Measurements from ENCODE around the gene LSMEM2. TPM values are rescaled to one million over a fixed set of nuclear protein-coding genes. Genes with fewer than 3 reads are reported as not detected.

LSMEM2 gene
- total and polyA plus RNA-seq, 2 experiments from 2014 or later, result 0.59 to 0.86 TPM

GRCh38 chr3:50258029-50258680, 20.7 kb upstream of the LSMEM2 start (continued):
- TF ChIP-seq ETS1 (IDR thresholded peaks at IDR 0.05), result no peak
- no peak for TF ChIP-seq ZNF331 (CRISPR knock-in tag; IDR thresholded peaks at IDR 0.05; ENCODE audit: low read depth)
- TF ChIP-seq CREB1 (CRISPR knock-in tag; IDR thresholded peaks at IDR 0.05; ENCODE audit: low read depth), result no peak
- TF ChIP-seq ZNF114 (CRISPR knock-in tag; IDR thresholded peaks at IDR 0.05), result no peak
- TF ChIP-seq STAT1 (IDR thresholded peaks at IDR 0.05; ENCODE audit: unreplicated experiment), result no peak
- TF ChIP-seq REST (IDR thresholded peaks at IDR 0.05; ENCODE audit: unreplicated experiment), result no peak

GRCh38 chr3:50258979-50259378, 19.9 kb upstream of the LSMEM2 start:
- Mint-ChIP-seq H3K27ac (0 out of 2 replicates have a peak overlapping the region, but pooled peaks have one; percentile 44), H3K4me3 (no peak overlapping the region), H3K9me3 (no peaks in the 10 kb centered on the region), H3K36me3 (ENCODE audit: low read depth) (peaks cover 37% of the 10 kb centered on the region), H3K27me3 (ENCODE audit: insufficient read depth, low read depth, poor library complexity) (peaks cover 24% of the 10 kb centered on the region), H3K4me1 (peaks cover 35% of the 10 kb centered on the region)
- no peak overlapping the region for H2AFZ ChIP-seq
- peaks cover 14% of the 10 kb centered on the region for H3K36me3 ChIP-seq (ENCODE audit: insufficient read depth)
- no peaks in the 10 kb centered on the region for H3K27me3 ChIP-seq (ENCODE audit: insufficient read depth)
- H4K20me1 ChIP-seq (replicated peaks; ENCODE audit: insufficient read depth), result no peaks in the 10 kb centered on the region; the same call in 1 of the 2 replicates
- peaks cover 30% of the 10 kb centered on the region for H3F3A ChIP-seq (replicated peaks; ENCODE audit: low read depth)
- peak overlapping the region; percentile 66; the same call in 1 of the 2 replicates for H3K27ac ChIP-seq (ENCODE audit: low read depth)
- no peak overlapping the region; the same call in 1 of the 2 replicates for H3K4me2 ChIP-seq
- H3K4me1 ChIP-seq (ENCODE audit: insufficient read depth), result peaks cover 19% of the 10 kb centered on the region
- no peaks in the 10 kb centered on the region for H3K9me2 ChIP-seq (ENCODE audit: insufficient read depth)
- DNase-seq (ENCODE audit: low spot score) (no peak), ATAC-seq (peak; percentile 1; the same call in 1 of the 3 replicates)
- H3K4me3 ChIP-seq, result no peak overlapping the region
- no peaks in the 10 kb centered on the region for H3K79me2 ChIP-seq (replicated peaks; ENCODE audit: insufficient read depth)
- TF ChIP-seq ZNF462 (CRISPR knock-in tag; IDR thresholded peaks at IDR 0.05), result no peak
- no peak for TF ChIP-seq REST (IDR thresholded peaks at IDR 0.05; ENCODE audit: unreplicated experiment)
- no peak for TF ChIP-seq EZH2 (IDR thresholded peaks at IDR 0.05; ENCODE audit: low read depth, unreplicated experiment)
- TF ChIP-seq POLR2AphosphoS5 (IDR thresholded peaks at IDR 0.05; ENCODE audit: low read depth), result no peak
- no peak for TF ChIP-seq ZNF331 (CRISPR knock-in tag; IDR thresholded peaks at IDR 0.05; ENCODE audit: low read depth)
- TF ChIP-seq JUNB (IDR thresholded peaks at IDR 0.05; ENCODE audit: unreplicated experiment), result no peak

All from GM23338 (cell line).